GM18511 (cell line): ENCODE results near the gene PYURF.

Experiments used
- ATAC-seq: cut with Tn5 transposase; IDR thresholded peaks from one replicate; pipeline ENCODE4 v1.9.1; 2021; ENCODE audit warnings: mild to moderate bottlenecking, moderate library complexity; ENCODE audit not compliant: unreplicated experiment

The PYURF gene

DNA sequence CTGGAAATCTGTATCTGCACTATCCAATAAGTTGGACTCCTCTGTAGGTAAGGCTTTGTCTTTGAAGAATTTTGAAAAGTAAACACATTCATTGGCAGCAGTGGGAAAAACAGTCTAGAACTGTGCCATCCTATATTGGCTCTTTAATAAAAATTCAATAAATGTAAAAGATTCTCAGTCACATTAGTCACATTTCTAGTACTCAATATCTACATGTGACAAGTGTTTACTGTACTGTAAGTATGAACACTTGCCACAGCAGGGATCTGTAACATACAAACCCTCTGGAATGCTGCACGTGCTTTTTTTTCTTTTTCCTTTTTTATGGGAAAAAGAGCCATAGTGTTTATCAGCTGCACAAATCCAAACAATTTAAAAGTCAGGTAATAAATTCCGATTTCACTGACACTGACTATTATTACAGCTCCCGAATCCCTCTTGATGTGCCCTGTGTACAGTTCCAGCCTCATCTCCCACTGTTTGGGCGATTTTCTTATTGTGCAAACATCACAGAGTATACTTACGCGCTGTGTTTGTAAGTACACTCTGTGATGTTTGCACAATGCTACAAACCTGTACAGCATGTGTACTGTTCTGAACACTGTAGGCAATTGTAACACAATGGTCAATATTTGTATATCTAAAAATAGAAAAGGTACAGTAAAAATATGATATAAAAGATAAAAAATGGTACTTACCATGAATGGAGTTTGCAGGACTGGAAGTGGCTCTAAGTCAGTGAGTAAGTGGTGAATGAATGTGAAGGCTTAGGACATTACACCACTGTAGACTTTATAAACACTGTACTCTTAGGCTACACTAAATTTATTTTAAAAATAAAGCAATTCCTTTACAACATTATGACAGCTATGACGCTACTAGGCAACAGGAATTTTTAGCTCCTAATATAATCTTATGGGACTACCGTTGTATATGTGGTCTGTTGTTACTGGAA, 8.7 kb downstream of the PYURF start:
- no peak for ATAC-seq

DNA sequence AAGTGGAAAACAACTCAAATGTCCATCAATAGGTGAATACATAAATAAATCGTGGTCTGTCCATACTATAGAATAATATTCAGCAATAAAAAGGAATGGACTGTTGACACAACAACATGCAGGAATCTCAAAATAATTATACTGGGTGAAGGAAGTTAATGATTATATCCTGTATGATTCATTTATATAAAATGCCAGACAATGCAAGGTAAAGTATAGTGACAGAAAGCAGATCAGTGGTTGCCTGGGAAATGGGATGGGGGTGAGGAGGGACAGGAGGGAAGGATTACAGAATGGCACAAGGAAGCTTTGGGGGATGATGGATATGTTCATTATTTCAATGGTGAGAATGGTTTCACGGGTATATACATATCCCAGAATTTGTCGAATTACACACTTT, 12.3 kb downstream of the PYURF start:
- ATAC-seq = no peak

DNA sequence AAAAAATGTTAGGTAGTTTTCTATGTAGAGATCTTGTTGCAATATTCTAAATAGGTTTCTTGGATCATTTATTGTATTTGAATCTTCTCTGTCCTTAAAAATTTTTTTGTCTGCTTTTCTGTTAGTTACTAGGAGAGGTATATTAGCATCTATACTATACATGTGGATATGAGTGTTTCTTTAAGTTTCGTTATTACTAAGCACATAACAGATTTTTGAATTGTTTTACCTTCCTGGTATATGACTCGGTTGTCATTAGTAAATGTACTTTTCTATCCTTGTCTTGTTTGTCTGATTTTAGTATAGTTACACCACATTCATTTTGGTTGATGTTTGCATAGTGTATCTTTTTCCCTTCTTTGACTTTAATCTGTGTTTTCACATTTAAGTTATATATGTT, 20.2 kb downstream of the PYURF start:
- ATAC-seq = no peak

DNA sequence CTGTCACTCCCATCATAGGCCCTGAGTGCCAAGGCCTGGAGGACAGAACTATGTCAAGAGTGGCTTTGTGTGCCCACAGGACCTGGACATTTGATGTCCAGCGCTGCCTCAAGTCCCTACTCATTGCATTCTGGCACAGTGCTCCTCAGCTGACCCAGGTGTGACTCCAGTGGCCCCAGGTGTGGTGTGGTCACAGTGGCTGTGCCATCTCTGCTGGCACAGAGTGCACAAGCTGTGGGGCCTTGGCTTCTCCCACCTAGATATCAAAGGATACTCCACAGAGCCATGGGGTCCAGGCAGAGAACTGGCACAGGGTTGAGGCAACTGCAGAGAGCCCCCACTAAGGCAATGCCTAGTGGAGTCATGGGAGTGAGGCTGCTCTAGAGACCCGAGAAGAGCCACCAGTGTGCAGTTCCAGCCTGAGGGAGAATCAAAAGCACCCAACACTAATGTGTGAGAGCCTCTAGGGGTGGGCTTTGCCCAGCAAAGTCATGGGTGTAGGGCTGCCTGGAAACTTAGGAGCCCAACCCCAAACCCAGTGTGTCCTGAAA, 25.6 kb downstream of the PYURF start:
- ATAC-seq = no peak

DNA sequence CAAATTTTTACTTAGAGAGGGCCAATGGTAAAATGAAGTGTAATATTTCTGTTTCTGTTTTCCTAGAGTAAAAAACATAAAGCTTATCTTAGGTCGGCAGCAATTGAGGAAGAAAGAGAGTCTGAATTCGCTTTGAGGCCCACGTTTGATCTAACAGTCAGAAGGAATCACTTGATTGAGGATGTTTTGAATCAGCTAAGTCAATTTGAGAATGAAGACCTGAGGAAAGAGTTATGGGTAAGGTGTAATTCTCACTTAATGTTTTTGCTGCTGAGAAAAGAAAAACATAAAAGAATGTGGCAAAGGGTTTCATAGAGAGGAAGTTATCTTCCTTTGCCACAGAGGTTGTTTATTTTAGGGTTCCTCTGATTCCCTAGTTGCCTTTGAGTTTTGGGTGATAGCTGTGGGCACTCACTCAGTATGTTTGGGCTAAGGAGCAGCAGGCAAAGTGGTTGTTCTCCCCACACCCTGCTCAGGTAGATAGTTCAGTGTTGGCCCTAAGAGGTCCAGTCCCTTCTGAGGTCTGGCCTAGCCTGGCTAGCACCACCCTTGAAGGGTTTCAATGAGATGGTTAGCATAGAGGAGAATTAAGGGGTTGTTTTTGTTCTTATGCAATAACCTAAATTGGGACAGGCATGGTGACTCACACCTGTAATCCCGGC, 34.3 kb downstream of the PYURF start:
- ATAC-seq = no peak

- no peak for ATAC-seq
These were observed 42.0 kb downstream of the PYURF start for GRCh38 chr4:88481537-88481936.

GRCh38 chr4:88478247-88478646, 45.3 kb downstream of the PYURF start:
- ATAC-seq = no peak

DNA sequence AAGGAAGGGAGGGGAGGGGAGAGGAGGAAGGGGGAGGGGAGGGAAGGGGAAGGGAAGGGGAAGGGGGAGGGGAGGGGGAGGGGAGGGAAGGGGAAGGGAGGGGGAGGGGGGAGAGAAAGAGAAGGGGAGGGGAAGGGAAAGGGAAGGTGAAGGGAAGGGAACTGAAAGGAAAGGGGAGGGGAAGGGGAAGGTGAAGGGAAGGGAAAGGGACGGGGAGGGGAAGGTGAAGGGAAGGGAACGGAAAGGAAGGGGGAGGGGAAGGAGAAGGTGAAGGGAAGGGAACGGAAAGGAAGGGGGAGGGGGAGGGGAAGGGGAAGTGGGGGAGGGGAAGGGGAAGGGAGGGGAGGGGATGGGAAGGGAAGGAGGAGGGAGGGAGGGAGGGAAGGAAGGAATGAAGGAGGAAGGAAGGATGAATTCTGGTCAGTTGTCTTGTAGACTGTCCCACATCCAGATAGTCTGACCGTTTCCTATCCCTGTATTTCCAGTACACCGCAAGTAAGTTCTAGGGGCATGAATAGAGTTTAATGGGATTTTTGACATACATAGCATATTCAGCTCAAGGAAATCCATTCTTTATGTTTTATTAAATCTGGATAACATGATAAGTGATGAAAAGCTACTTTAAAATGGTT, 46.2 kb downstream of the PYURF start:
- no peak for ATAC-seq
